OCI-LY7 (cell line): ENCODE results near the gene PSPN. TPM values are rescaled to one million over a fixed set of nuclear protein-coding genes. Genes with fewer than 3 reads are reported as not detected.

Experiments used
- BruUV-seq: library from RNA; stranded (reverse); fragments of 400-500 nt; replicated peaks from 2 replicates; lab custom pipeline; 2021; lab: Mats Ljungman, UMichigan
- CTCF ChIA-PET: fragments of 300-600 bp; sonication (Branson Sonifier 250); formaldehyde crosslinking; loops from one replicate; lab custom pipeline; 2022; ENCODE audit warnings: antibody characterized with exemption; ENCODE audit not compliant: unreplicated experiment; lab: Charles Lee
- POLR2A ChIA-PET: fragments of 300-600 bp; sonication (Branson Sonifier 250); formaldehyde crosslinking; loops from one replicate; lab custom pipeline; 2022; ENCODE audit warnings: antibody characterized with exemption; lab: Charles Lee
- DNase-seq: peaks from one replicate; pipeline ENCODE4 v3.0.0-alpha.2; 2015; ENCODE audit warnings: low spot score
- H2AFZ ChIP-seq: fragments of 200-600 bp; sonication (generic), shearing (Covaris generic); 2 replicates; pipeline ENCODE4 v1.6.1; 2014; ENCODE audit warnings: mild to moderate bottlenecking, antibody characterized with exemption, low read length, moderate library complexity
- H3K27ac ChIP-seq: fragments of 200-600 bp; sonication (generic); 2 replicates; pipeline ENCODE4 v1.5.1; 2014; ENCODE audit warnings: mixed run types, low read depth, mild to moderate bottlenecking, moderate library complexity, low read length, inconsistent platforms; ENCODE audit not compliant: poor library complexity, severe bottlenecking
- H3K36me3 ChIP-seq: fragments of 200-600 bp; sonication (generic); 2 replicates; pipeline ENCODE4 v1.6.1; 2014; ENCODE audit warnings: mild to moderate bottlenecking, antibody characterized with exemption, low read length, moderate library complexity, mixed read lengths; ENCODE audit not compliant: insufficient read depth
- H3K4me1 ChIP-seq: fragments of 200-600 bp; sonication (generic); 2 replicates; pipeline ENCODE4 v1.5.1; 2014; ENCODE audit warnings: mild to moderate bottlenecking, low read length; ENCODE audit not compliant: insufficient read depth, poor library complexity, severe bottlenecking
- H3K4me2 ChIP-seq: fragments of 200-600 bp; sonication (generic); 2 replicates; pipeline ENCODE4 v1.6.1; 2014; ENCODE audit warnings: mild to moderate bottlenecking, low read length
- H3K4me3 ChIP-seq: fragments of 200-600 bp; sonication (generic); 2 replicates; pipeline ENCODE4 v1.5.1; 2014; ENCODE audit warnings: mild to moderate bottlenecking, low read depth, low read length; ENCODE audit not compliant: poor library complexity, severe bottlenecking
- H3K79me2 ChIP-seq: fragments of 200-600 bp; sonication (generic); 2 replicates; pipeline ENCODE4 v1.6.1; 2016; ENCODE audit warnings: low read depth, mild to moderate bottlenecking, low read length, moderate library complexity, mixed read lengths; ENCODE audit not compliant: insufficient read depth
- H3K9me2 ChIP-seq: fragments of 200-600 bp; sonication (generic); 2 replicates; pipeline ENCODE4 v1.6.1; 2016; ENCODE audit warnings: mild to moderate bottlenecking, low read length, mixed read lengths; ENCODE audit not compliant: insufficient read depth
- H3K9me3 ChIP-seq: fragments of 200-600 bp; sonication (generic); 2 replicates; pipeline ENCODE4 v1.6.1; 2014; ENCODE audit warnings: mild to moderate bottlenecking, mixed run types, low read length, mixed read lengths
- H4K20me1 ChIP-seq: fragments of 200-600 bp; sonication (generic); 2 replicates; pipeline ENCODE4 v1.6.1; 2014; ENCODE audit warnings: mild to moderate bottlenecking, antibody characterized with exemption, low read length, moderate library complexity, mixed read lengths; ENCODE audit not compliant: insufficient read depth
- CTCF ChIP-seq: fragments of 200-600 bp; sonication (generic); conservative IDR thresholded peaks from 2 replicates; pipeline ENCODE4 v1.5.1; 2014; ENCODE audit warnings: mild to moderate bottlenecking, antibody characterized with exemption, low read length, moderate library complexity, mixed read lengths
- EZH2phosphoT487 ChIP-seq: fragments of 200-600 bp; sonication (generic); IDR thresholded peaks from 2 replicates; pipeline ENCODE4 v1.6.1; 2018; ENCODE audit warnings: low read depth, borderline replicate concordance, mild to moderate bottlenecking, mixed run types, antibody characterized with exemption, low read length, moderate library complexity, mixed read lengths
- intact Hi-C: fragments of 100-400 bp; cut with micrococcal nuclease; formaldehyde crosslinking; loops from one replicate; pipeline ENCODE4 v1.10.0; 2022; ENCODE audit not compliant: unreplicated experiment
- total RNA-seq, 2 experiments: library from RNA; depleted of rRNA in 1 of 2; stranded (reverse); fragments of >200 nt in 1 of 2; shearing (Covaris generic) in 1 of 2; gene quantifications; 2 replicates each; pipeline ENCODE4 v1.2.3, GENCODE V29; 2014 to 2022

The PSPN gene
- total RNA-seq, 2 experiments from 2014 or later, result 1.6 to 2.1 TPM

DNA sequence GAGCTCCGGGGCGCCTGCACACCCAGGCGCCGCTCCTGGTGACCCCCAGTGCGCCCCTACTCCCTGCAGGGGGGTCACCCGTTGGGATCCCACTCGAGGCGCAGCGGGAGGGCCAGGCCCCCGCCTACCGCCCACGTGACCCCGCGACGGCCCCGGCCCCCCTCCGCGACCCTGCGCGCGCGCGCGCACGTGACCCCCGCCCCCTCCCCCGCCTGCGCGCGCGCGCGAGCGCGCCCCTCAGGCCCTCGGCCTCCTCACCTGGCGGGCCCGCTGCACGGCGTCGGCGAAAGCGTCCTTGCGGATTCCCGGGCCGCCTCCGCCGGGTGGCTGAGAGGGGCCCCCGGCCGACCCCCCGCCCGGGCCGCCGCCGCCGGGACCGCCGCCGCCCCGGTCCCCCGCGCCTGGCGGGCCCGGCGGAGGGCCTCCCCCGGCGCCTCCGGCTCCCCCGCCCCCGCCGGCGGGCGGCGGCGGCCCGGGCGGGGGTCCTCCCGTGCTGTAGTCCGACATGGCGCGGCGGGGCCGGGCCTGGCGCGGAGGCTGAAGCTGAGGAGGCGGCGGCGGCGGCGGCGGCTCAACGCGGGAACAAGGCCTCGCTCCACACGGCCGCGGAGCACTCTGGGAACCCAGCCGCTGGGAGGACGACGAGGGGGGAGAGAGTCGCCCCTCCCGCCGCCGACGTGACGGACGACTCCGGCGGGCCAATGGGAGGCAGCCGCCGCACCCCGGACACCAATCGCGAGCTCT lies 48.6 kb upstream of the PSPN start, which contains the start of gene KHSRP:
TSS of gene KHSRP (minus strand) at position 617 of the 744 bp plus-strand sequence. CDS start at position 507, 110 bp downstream.
- ChIA-PET CTCF (no interaction called here), POLR2A (interaction anchor here (1.2 kb wide), 1 partner anchor 52 kb away, joined by 5 read pairs; the partner anchor contains the start of gene ALKBH7)
- no peaks in the 10 kb centered on the region for H3K9me2 ChIP-seq
- DNase-seq, result peak; percentile 51
- intact Hi-C loops, result loop anchor here (2.0 to 10.0 kb wide), 3 partner anchors 36 to 260 kb away; partner anchors contain the start of gene ALKBH7
- TF ChIP-seq CTCF, result no peak
- TF ChIP-seq EZH2phosphoT487, result no peak
- peak within 1 kb of the TSS; percentile 53; the same call in 1 of the 2 replicates for H2AFZ ChIP-seq
- H3K79me2 ChIP-seq, result peaks cover 48% of the 10 kb centered on the region
- H3K9me3 ChIP-seq, result no peaks in the 10 kb centered on the region
- peaks cover 26% of the 10 kb centered on the region for H3K4me1 ChIP-seq
- H3K36me3 ChIP-seq, result peaks cover 40% of the 10 kb centered on the region
- peak within 1 kb of the TSS; percentile 87 for H3K4me2 ChIP-seq
- H3K27ac ChIP-seq, result peak within 1 kb of the TSS; percentile 48
- H4K20me1 ChIP-seq, result peaks cover 24% of the 10 kb centered on the region
- no TSS peak for BruUV-seq
- H3K4me3 ChIP-seq, result peak within 1 kb of the TSS; percentile 94

DNA sequence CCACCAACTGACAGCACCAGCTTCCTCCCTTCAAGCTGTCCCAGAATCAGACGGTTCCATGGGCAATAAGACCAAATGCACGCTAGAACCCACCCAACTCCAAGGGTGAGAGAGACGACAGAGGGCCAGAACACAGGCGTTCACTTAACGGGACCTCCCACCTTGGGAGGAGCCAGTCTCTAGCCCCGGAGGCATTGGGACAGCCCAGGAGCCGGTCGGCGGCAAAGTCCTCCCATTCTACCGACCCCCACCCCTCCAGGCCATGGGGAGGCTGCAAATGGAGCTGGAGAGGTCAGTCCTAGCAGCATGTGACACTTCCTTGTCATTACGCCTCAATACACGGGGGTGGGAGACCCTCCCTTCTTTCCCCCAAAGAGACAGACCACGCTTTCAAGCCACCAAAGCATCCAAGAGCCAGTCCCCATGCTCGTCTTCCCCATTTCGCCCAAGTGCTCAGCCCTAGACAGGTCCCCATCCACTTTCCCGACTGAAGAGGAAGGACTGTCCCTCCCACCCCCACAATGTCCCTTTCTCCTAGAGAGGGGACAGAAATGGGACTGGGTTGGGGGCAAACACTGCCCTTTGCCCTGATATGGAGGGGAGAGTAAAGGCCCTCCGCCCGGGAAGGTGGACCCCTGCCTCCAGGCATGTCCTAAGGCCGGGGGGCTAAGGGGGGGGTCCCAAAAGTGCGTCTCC lies 47.9 kb upstream of the PSPN start:
- Histone ChIP-seq H3K4me1 (peaks cover 26% of the 10 kb centered on the region), H3K4me2 (peak overlapping the region; percentile 87), H2AFZ (no peak overlapping the region), H3K79me2 (peaks cover 49% of the 10 kb centered on the region), H3K4me3 (peak overlapping the region; percentile 94), H4K20me1 (peaks cover 29% of the 10 kb centered on the region), H3K27ac (peak overlapping the region; percentile 20), H3K9me3 (no peaks in the 10 kb centered on the region), H3K36me3 (peaks cover 48% of the 10 kb centered on the region), H3K9me2 (no peaks in the 10 kb centered on the region)
- CTCF ChIA-PET, result no interaction called here
- DNase-seq, result peak; percentile 41
- BruUV-seq, result no TSS peak
- intact Hi-C loops, result loop anchor here (2.0 to 10.0 kb wide), 3 partner anchors 37 to 259 kb away; partner anchors contain the start of gene ALKBH7
- TF ChIP-seq CTCF, result no peak
- TF ChIP-seq EZH2phosphoT487, result no peak
- POLR2A ChIA-PET, result interaction anchor here (0.6 kb wide), 1 partner anchor 377 kb away, joined by 3 read pairs; no protein-coding TSS in a partner anchor
